GM12892 (cell line): ENCODE data around the gene IDH3G.

Experiments
- POLR2A ChIP-seq: IDR thresholded peaks from 2 replicates; pipeline ENCODE4 v1.6.1; 2011; ENCODE audit warnings: low read depth, low read length, control low read depth
- POLR2AphosphoS5 ChIP-seq: IDR thresholded peaks from 2 replicates; pipeline ENCODE4 v1.6.1; 2011; ENCODE audit warnings: low read depth, low read length, control low read depth

- TF ChIP-seq POLR2A, result no peak
- no peak for TF ChIP-seq POLR2AphosphoS5
Observed at GRCh38 chrX:153812220-153812619, 18.0 kb upstream of the IDH3G start.
